Activated T-cell treated with anti-CD3 and anti-CD28 coated beads, Interleukin-2, amount 50 U/mL, for 48 hours (primary cell): ENCODE data around the gene POGLUT2.
"Not testable (repeated sequence)": the region's sequence is repeated elsewhere in the genome, so short reads cannot be mapped to it uniquely, and the experiment has no call there.

Source experiments
- DNase-seq, 2 experiments: peaks; one replicate each; pipeline ENCODE4 v3.0.0-alpha.2; 2020

POGLUT2 gene

DNA sequence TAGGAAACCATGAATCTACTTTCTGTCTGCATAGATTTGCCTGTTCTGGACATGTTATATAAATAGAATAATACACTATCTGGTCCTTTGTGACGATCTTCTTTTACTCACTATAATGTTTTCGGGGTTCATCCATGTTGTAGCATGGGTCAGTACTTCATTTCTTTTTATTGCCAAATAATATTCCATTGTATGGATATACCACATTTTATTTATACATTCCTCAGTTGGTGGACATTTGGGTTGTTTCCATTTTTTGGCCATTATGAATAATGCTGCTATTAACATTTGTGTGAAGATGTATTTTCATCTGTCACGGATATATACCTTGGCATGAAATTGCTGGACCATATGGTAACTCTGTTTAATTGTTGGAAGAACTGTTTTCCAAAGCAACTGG is 6.9 kb upstream of the POGLUT2 start:
- no peak for DNase-seq

DNA sequence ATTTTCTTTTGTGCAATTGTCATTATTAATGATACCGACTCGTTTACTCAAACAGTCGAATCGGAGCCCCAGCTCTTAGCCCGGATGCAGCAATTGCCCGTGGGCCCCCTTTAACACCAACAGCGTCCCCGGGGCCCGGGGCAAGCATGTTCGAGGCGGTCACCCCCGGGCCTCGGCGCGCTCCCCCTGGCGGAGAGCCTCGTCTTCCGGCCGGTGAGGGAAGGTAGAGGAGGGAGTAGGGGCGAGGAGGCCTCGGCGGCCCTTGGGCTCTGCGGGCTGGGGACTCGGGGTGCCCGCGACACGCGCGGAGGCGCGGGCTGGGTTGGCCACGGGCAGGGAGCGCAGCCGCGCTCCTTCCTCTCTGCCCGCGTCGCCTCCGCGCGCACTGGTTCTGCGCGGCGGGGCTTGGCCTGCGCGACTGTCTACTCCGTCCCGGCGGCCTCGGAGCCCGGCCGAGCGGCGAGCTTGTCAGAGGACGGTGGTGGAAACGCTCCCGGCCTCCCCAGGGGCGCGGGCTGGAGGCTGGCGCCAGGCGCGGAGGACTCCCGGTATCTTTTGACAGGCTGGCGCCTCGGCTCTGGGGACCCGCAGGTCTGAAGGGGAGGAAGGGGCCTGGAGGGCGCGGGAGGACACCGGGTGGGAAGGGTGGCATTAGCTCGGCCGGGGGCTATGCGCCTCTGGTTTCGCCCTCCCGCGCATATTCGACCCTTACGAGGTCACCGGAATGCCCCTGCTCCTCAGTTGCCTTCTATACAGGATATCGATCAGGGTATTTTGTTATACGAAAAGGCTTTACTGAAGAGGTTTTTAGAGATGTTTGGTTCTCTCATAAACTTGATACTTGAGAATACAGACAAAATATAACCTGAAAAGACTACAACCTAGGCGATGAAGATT is 1.6 kb upstream of the POGLUT2 start:
- DNase-seq = peak; percentile 91 to 93

DNA sequence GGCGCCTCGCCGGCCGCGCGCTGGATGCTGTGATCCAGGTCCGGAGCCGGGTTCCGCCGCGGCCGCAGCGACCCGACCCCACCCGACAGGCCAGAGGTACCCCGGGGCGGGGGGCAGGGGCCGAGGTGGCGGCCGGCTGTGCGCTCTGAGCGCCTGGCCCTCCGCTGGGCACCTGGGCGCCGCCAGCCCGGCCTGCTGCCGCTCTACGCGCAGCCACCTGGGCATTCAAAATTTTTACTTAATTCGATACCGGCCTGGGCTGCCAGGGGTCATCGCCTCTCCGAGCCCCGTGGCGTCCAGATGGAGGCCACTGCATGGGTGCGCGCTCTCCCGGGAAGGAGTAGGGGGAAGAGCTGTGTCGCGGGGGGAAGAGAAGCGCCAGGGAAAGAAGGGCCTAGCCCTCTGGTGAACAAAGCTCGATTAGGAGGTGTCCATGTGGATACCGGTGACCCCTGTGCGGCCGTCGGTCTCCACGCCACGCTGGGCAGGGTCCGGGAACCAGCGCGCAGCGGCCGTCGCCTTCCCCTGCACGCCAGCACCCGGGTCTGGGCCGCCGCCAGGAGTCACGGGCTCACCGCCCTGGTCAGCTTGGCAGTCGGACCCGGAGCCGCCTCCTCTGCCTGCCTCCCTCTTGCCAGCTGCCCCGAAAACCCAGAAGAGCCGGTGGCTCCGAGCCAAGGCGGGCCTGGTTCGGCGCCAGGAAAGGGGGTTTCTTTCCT is 809 bp upstream of the POGLUT2 start:
- peak; percentile 44 to 56 for DNase-seq

DNA sequence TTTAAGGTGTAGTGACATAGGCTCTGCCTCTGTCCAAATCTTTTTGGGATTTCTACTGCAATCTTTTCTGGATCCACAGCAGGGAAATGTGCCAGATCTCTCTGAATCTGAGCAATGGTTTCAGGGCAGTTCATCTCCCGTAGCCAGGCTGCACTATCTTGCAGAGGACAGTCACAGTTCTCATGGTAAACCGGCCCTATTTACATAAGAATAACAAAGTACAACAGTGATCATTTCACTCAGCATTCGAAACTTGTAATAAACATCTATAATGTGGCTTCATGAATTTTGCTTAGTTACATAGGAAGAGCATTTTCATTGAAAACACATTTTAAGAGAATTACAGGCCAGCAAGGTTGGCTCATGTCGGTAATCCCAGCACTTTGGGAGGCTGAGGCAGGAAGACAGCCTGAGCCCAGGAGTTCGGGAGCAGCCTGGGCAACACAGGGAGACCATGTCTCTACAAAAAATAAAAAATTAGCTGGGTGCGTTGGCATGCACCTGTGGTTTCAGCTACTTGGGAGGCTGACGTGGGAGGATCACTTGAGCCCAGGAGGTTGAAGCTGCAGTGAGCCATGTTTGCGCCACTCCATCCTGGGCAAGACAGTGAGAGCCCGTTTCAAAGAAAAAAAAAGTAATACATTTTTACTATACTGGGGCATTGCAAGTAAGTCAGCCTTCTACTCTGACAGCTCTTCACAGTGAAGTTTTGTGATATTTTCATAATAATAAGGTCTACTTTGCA is 5.0 kb downstream of the POGLUT2 start:
- DNase-seq = no peak

DNA sequence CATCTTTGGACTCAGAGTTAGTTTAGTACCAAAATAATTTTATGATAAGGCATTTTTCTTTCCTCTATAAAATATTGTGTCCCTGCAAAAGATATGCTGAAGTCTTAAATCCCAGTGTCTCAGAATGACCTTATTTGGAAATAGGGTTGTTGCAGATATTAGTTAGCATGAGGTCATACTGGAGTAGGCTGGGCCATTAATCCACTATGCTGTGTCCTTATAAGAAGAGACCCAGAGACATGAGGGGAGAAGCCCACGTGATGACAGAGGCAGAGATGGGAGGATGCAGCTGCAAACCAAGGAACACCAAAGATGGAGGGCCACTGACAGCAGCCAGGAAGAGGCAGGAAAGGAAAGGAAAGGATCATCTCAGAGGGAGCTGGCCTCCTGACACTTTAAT is 6.4 kb downstream of the POGLUT2 start:
- DNase-seq = no peak

DNA sequence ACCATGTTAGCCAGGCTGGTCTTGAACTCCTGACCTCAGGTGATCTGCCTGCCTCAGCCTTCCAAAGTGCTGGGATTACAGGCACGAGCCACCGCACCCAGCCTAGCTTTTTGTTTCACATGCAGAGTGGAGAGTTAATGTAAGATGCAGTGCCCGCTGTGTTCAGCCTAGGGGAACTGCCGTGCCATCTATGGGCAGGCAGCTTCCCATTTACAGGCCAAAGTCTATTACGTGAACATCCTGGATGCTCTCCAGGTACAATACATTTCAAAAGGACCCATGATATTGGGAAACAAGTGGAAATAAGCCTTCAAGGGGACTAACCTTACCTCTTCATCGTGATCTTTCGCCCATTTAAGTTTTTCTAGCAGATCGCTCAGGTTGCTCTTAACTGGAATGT is 10.1 kb downstream of the POGLUT2 start:
- no peak for DNase-seq

DNA sequence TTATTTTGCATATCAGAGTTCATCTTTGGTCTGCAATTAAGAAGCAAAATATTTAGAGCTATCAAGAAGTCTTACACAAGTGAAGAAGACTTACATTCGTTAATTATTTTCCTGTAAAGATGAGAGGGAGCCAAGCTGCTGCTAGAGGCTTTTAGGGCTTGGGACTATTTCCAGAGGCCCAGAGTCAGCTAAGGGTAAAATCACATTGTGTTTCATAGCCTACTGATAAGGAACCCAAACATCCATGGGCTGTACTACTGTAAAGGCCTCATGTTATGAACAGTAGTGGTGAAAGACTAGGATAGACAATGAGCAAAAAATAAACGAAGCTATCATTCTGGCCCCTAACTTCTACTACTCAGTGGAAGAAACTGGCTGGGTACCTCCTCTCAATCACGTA is 14.3 kb downstream of the POGLUT2 start:
- no peak for DNase-seq

DNA sequence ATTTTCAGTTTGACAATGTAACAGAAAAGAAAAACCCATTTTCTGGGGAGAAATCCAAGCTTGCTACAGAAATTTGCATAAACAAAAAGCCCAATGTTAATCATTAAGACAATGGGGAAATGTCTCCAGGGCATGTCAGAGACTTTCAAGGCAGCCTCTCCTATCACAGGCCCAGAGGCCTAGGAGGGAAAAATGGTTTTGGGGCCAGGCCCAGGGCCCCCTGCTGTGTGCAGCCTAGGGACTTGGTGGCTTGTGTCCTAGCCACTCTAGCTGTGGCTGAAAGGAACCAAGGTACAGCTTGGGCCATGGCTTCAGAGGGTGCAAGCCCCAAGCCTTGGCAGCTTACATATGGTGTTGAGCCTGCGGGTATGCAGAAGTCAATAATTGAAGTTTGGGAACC is 17.2 kb downstream of the POGLUT2 start:
- no peak for DNase-seq

DNA sequence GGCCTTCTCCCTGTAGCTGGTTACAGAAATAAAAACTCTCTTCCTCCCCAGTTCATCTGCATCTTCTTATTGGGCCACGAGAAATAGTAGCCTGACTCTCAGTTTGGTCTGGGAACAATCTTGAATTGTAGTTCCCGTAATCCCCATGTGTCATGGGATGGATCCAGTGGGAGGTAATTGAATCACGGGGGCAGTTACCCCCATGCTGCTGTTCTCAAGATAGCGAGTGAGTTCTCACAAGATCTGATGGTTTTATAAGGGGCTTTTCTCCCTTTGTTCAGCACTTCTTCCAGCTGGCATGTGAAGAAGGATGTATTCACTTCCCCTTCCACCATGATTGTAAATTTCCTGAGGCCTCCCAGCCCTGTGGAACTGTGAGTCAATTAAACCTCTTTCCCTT is 18.1 kb downstream of the POGLUT2 start:
- DNase-seq = not testable (repeated sequence)

DNA sequence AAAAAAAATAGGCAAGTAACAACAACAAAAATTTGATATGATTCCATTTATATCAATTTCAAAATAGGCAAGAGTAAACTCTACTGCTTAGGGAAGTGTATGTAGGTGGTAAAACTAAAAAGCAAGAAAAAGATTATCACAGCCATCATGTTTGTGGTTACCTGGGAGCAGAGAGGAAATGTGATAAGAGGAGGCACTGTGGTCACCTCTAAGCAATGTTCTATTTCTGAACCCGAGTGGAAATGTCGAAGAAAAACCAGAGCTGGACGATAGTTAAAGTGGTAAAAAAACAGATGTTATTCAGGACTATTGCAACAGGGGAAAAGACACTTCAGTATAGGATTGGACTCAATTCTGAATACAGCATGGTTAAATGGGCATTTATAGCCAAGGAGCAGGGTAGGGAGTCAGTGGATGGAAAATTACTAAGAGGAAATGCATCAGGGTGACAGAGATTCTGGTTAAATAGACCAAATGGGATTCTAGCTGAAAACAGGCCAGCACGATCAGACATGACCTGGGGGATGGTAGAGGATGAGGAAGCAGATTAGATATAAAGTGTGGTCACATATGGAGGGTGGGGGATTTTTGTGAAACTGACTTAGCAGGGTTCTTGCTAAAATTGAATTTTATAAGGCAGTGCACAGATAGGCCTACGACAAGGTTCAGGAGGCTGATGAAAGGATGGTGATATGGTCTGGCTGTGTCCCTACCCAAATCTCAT is 19.2 kb downstream of the POGLUT2 start:
- DNase-seq = peak; percentile 44 to 47

DNA sequence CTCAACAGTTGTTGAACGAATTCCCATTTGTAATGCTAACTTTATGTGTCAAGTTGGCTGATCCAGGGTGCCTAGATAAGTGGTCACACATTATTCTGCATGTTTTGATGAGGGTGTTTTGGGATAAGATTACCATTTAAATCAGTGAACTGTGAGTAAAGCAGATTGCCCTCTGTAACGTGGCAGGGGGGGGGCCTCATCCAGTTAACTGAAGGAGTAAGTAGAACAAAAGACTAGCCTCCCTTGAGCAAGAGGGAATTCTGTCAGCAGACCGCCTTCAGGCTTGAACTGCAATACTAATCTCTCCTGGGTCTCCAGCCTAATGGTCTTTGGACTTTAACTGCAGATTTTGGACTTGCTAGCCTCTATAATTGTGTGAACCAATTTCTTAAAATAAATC is 21.0 kb downstream of the POGLUT2 start:
- DNase-seq = no peak

DNA sequence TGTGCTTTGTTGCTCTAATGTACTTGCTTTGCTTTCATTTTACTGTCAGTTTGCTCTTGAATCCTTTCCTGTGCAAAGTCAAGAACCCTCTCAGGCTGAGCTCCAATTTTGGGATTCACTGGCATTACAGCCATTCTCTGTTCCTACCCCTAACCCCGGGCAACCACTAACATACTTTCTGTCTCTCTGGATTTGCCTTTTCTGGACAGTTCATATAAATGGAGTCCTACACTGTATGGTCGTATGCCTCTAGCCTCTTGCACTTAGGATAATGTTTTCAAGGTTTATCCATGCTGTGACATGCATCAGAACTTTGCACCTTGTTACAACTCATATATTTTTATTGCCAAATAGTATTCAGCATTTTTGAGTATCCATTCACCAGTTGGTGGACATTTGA is 22.5 kb downstream of the POGLUT2 start:
- DNase-seq = no peak

DNA sequence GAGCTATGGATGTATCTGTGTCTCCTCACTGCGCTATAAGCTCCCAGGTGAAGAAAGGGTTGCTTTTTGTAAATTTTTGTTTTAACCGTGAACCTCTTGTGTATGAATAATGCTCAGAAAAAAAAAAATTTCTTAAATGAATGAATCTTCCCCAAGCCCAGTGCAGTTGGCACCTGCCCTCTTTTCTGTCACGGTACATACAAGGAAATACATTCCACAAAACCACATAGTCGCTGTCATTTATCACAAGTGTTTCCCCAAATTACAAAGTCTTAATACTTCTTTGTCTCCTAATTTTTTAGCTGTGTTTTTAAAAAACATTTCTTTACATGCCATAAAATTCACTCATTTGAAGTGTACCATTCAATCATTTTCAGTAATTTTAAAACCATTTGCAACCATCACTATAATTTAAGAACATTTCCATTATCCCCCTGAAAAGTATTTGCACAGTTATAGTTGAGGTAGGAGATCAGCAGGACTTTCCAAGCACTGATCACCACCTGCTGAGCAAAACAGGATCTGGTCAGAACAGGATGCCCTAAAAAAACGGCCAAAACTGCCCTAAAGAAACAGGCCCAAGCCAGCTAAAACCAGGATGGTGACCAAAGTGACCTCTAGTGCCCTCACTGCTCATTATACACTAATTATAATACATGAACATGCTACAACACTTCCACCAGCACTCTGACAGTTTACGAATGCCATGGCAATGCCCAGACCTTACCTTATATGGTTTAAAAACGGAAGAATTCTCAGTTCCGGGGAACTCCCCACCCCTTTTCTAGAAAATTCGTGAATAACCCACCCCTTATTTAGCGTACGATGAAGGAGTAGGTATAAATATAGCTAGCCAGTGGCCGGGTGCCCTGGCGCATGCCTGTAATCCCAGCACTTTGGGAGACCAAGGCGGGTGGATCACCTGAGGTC is 23.9 kb downstream of the POGLUT2 start:
- DNase-seq = no peak

DNA sequence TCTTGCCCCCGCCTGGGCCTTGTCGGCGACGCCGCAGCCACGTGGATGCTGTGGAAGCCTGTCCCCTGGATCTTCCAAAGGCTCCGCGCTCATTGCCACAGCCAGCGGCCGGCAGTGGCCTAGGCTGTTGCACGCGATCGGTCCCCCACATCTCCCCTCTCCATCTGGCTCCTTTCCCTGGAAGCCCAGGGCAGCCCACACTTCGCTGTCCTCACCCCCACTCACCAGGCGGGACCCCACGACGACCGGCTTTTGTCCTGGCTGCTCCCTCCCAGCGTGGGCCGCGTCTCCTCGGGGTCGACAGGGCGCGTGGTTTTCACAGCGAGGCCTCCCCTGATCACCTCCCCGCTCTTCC is 24.6 kb downstream of the POGLUT2 start:
- no peak for DNase-seq

DNA sequence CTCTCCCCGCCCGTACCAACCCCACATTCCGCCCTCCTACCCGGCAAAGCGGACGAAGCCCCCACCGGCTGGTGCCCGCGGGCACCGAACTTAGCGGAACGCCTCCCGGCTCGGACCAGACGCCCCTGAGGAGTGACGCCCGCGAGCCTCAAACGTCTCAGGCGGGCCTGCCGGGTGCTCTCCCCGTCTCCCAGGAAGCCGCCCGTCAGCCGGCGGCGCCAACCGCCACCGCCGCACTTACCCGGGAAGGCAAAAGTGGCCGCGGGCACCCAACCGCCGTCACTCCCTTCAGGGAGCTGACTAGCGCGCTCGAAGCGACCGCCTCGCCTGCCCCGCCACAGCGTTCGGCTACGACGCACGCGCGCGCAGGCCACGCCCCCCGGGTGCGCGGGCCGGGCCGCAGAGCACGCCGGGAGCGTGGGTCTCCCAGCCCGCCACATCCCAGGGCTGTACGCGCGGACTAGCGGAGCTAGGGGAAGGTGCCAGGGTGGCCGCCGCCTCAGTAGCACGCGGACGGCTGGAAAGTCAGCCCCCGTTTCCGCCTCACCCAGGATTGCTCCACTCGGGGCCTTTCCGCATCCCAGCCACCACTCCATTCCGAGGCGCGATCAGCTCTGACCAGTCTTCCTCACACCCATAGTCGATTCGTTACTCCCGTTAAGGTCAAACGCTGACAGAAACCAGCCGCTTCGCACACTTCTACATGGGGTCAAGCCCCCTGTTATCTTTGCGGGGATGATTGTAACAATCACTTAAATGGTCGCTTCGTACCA is 25.1 kb downstream of the POGLUT2 start, which contains the start of gene TEX30:
Gene TEX30, minus strand, starts transcription at position 346 of the 773 bp plus-strand sequence. CDS start 3,760 bp downstream, outside the sequence.
- DNase-seq = peak; percentile 89 to 93

DNA sequence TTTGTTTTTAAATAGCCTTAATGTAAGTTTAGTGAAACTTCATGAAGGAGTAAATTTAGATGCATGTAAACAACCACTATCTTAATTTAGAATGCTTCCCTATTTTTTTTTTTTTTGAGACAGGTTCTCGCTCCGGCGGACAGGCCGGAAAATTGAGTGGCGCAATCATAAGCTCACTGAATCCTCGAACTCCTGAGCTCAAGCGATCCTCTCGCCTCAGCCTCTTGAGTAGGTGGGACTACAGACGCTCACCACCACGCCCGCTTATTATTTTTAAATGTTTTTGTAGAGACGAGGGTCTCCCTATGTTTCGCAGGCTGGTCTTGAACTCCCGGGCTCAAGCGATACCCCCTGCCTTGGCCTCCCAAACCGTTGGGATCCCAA is 26.7 kb downstream of the POGLUT2 start:
- DNase-seq = no peak

DNA sequence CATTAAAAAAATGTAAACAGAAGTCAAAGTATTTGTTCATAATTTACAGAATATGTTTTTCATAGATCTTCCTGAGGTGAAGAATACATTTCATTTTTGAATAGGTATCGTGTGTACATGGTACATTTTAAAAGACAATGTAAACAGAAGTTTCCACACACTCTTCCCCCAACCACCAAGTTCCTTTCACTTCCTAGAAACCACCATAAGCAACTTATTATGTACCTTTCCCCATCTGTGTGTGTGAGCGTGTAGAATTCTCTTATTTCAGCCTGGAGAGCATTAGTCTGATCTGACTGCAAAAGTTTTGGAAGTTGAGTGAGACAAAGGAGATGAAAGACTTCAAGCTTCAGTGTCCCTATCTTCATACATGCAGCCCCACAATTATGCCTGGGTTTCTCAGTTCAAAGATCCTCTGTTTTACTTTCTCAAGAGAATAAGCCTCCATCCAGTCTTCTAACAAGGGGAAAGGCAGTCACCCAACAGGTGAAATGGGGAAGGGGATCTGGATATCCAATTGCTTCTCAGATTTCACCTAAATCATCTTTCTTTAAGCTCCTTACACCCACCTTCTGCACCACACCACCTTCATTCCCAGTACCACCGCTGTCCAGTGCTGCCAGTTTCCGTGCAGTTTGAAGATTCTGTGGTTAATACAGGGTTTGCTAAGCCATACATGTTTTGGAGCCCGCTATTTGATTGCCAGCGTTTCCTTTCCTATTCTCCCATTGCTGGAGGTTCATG is 27.3 kb downstream of the POGLUT2 start:
- no peak for DNase-seq

DNA sequence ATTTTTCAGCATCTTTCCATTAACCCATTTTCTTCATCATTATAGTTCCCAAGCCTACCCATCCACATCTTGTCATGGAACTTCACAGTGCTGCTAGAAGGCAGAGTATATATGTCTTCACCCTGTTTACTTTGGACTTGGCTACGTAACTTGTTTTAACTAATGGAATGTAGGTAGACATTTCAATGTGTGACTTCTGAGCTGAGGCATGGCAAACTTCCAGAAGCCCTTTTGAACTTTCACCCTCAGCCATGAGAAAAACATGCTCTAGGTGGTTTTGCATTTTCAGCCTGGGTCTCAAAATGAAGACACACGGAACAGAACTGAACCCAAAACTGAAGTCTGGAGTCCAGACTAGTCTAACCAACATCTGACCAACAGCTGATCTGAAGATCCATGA is 28.3 kb downstream of the POGLUT2 start:
- no peak for DNase-seq

DNA sequence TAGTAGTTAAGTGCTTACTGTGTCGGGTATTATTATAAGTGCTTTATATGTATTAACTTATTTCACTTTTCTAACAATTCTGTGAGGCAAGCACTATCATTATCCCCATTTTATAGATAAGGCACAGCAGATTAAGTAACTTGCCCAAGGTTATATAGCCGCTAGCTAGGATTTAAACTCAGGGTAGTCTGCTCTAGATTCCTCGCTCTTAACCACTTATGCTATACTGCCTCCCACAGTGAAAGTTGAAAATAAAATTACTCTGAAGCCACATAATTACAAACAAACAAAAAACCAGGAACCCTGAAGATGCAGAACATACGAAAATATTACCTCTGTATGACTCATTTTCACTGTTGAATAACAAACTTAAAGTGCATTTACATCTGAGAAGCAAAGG is 29.1 kb downstream of the POGLUT2 start:
- DNase-seq = no peak

DNA sequence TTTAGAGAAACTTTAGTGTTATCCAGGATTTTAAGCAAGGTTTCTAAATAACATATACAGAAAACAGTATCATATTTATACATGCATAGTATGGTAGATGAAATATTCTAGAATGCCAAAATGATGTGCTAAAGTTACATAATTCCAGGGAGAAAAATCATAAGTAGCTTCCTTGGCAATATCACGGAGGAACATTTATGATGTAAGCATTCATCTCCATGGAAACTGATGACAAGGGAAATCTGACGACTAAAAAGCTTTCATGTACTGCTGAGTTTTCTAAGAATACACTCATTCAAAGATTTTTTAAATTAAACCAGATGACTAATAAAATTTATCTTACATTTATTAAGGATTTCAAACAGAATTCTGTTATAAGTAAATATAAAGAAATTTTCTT is 29.9 kb downstream of the POGLUT2 start:
- DNase-seq = no peak
